Measurements from ENCODE around the gene XPC.

XPC gene

GRCh38 chr3:14135581-14135980 lies 42.8 kb downstream of the XPC start:
- no peak for DNase-seq

- no peak for DNase-seq
Observed at GRCh38 chr3:14134291-14134690, 44.1 kb downstream of the XPC start.

- DNase-seq = no peak
Observed at GRCh38 chr3:14133876-14134275, 44.5 kb downstream of the XPC start.

- no peak for DNase-seq
Observed at GRCh38 chr3:14133188-14133800, 45.1 kb downstream of the XPC start.

GRCh38 chr3:14132689-14133088 lies 45.7 kb downstream of the XPC start:
- no peak for DNase-seq

GRCh38 chr3:14132120-14132519 lies 46.3 kb downstream of the XPC start:
- DNase-seq = no peak

GRCh38 chr3:14131134-14131533 lies 47.3 kb downstream of the XPC start:
- DNase-seq = no peak

GRCh38 chr3:14130707-14131106 lies 47.7 kb downstream of the XPC start:
- no peak for DNase-seq

- DNase-seq = no peak
Observed at GRCh38 chr3:14130230-14130629, 48.2 kb downstream of the XPC start.

- DNase-seq = no peak
Observed at GRCh38 chr3:14129296-14129695, 49.1 kb downstream of the XPC start.

- DNase-seq = no peak
Observed at GRCh38 chr3:14128724-14129123, 49.7 kb downstream of the XPC start.

- DNase-seq = no peak
Observed at GRCh38 chr3:14127516-14128161, 50.8 kb downstream of the XPC start.

GRCh38 chr3:14126887-14127505 lies 51.4 kb downstream of the XPC start:
- no peak for DNase-seq

- DNase-seq = no peak
Observed at GRCh38 chr3:14126017-14126886, 52.1 kb downstream of the XPC start.

- peak in 15 of 56 donors; percentile 19 to 74 (median 54) for DNase-seq
Observed at GRCh38 chr3:14125193-14126016, 53.0 kb downstream of the XPC start.

- peak; percentile 86 to 99 (median 98) for DNase-seq
Observed at GRCh38 chr3:14124615-14125192, 53.7 kb downstream of the XPC start, which contains the start of the genes CHCHD4 and TMEM43. Gene CHCHD4, minus strand, starts transcription at chr3:14124870. Its CDS starts 194 bp downstream, at chr3:14124676. Gene TMEM43, plus strand, starts transcription at chr3:14125052. Its CDS starts 142 bp downstream, at chr3:14125194.

GRCh38 chr3:14124223-14124614 lies 54.2 kb downstream of the XPC start:
- peak in 44 of 56 donors; percentile 34 to 85 (median 68) for DNase-seq

GRCh38 chr3:14123308-14124222 lies 54.8 kb downstream of the XPC start:
- no peak for DNase-seq

- DNase-seq = no peak
Observed at GRCh38 chr3:14122301-14122700, 56.1 kb downstream of the XPC start.

All from amygdala (tissue), 56 donors.